RWPE2 (cell line): Measurements from ENCODE around the gene MSI2.
A peak's percentile ranks its signal among the peaks of the same experiment; 100 is the strongest.

ENCODE experiments used
- ATAC-seq: fragments of 200-7000 bp; cut with Tn5 transposase; 3 replicates; pipeline ENCODE4 v1.9.1; 2021; ENCODE audit warnings: low read depth
- DNase-seq: peaks from one replicate; pipeline ENCODE4 v3.0.0-alpha.2; 2020; ENCODE audit warnings: low spot score
- H3K27ac ChIP-seq: fragments of 450-650 bp; 2 replicates; pipeline ENCODE4 v1.5.1; 2017; ENCODE audit warnings: mild to moderate bottlenecking; ENCODE audit not compliant: poor library complexity, severe bottlenecking
- H3K27me3 ChIP-seq: fragments of 250-450 bp; sonication (Bioruptor Pico); 2 replicates; pipeline ENCODE4 v1.5.1; 2021; ENCODE audit warnings: mild to moderate bottlenecking, moderate library complexity; ENCODE audit not compliant: insufficient read depth, poor library complexity, severe bottlenecking
- H3K36me3 ChIP-seq: fragments of 250-450 bp; sonication (Bioruptor Pico); 2 replicates; pipeline ENCODE4 v1.5.1; 2020; ENCODE audit warnings: low read depth, mild to moderate bottlenecking, moderate library complexity
- H3K4me1 ChIP-seq: fragments of 250-450 bp; sonication (Bioruptor Pico); 2 replicates; pipeline ENCODE4 v1.5.1; 2021; ENCODE audit warnings: mild to moderate bottlenecking, moderate library complexity; ENCODE audit not compliant: insufficient read depth, poor library complexity, severe bottlenecking
- H3K4me3 ChIP-seq: fragments of 250-450 bp; sonication (Bioruptor Pico); 2 replicates; pipeline ENCODE4 v1.5.1; 2021; ENCODE audit warnings: mild to moderate bottlenecking, moderate library complexity; ENCODE audit not compliant: severe bottlenecking
- H3K9me3 ChIP-seq: fragments of 250-450 bp; sonication (Bioruptor Pico); 2 replicates; pipeline ENCODE4 v1.5.1; 2021; ENCODE audit warnings: mild to moderate bottlenecking, moderate library complexity; ENCODE audit not compliant: severe bottlenecking
- TF ChIP-seq, protein P1 (sequence below): fragments of 450-650 bp; IDR thresholded peaks from one replicate; pipeline ENCODE4 v1.5.1; 2017; ENCODE audit warnings: mild to moderate bottlenecking, moderate library complexity; ENCODE audit not compliant: poor library complexity, severe bottlenecking

MSI2 gene

DNA sequence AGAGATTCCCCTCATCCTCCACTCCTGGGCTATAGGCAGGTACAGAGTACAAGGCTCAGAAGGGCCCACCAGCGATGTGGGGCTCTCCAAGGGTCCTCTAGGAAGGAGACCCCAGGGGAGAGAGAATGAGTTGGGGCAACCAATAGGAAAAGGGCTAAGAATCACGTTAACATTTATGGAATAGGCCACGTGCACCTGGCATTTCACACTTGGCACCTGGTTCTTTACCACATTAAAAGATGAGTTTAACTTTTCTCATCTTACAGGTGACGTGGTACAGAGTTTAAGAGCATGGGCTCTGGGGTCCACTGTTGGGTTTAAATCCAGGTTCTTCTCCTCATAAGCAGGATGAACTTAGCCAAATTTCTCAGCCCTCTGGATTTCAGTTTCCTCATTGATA is 245.7 kb downstream of the MSI2 start:
- H3K27me3 ChIP-seq = no peaks in the 10 kb centered on the region
- no peaks in the 10 kb centered on the region for H3K9me3 ChIP-seq
- TF ChIP-seq, protein P1, sequence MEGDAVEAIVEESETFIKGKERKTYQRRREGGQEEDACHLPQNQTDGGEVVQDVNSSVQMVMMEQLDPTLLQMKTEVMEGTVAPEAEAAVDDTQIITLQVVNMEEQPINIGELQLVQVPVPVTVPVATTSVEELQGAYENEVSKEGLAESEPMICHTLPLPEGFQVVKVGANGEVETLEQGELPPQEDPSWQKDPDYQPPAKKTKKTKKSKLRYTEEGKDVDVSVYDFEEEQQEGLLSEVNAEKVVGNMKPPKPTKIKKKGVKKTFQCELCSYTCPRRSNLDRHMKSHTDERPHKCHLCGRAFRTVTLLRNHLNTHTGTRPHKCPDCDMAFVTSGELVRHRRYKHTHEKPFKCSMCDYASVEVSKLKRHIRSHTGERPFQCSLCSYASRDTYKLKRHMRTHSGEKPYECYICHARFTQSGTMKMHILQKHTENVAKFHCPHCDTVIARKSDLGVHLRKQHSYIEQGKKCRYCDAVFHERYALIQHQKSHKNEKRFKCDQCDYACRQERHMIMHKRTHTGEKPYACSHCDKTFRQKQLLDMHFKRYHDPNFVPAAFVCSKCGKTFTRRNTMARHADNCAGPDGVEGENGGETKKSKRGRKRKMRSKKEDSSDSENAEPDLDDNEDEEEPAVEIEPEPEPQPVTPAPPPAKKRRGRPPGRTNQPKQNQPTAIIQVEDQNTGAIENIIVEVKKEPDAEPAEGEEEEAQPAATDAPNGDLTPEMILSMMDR = no peak
- no peaks in the 10 kb centered on the region for H3K36me3 ChIP-seq
- H3K4me1 ChIP-seq = no peaks in the 10 kb centered on the region
- ATAC-seq (no peak), DNase-seq (no peak)
- H3K27ac ChIP-seq = no peak overlapping the region
- H3K4me3 ChIP-seq = no peak overlapping the region

DNA sequence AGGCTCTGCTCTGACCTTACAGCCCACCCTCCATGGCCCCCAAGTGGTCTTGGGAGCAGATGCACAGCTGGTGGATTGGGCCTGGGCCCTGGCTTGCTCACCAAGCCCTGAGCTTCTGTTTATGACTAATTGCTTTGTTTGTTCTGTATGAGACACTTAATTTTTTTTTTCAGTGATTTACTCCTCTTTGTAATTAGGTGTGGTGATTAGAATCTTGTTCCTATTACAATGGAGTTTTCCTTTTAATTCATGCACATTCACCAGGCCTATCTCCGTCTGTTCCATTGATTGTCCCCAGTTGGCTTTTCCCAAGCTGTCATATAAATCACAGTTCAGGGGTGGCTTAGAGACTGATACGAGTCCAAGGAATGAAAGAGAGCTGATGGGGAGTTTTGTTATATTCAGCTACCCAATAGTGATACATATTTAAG is 246.5 kb downstream of the MSI2 start:
- TF ChIP-seq, protein P1 = no peak
- Histone ChIP-seq H3K4me3 (no peak overlapping the region), H3K36me3 (no peaks in the 10 kb centered on the region), H3K9me3 (no peaks in the 10 kb centered on the region), H3K4me1 (no peaks in the 10 kb centered on the region), H3K27ac (no peak overlapping the region), H3K27me3 (no peaks in the 10 kb centered on the region)
- DNase-seq (no peak), ATAC-seq (peak; percentile 49; the same call in 1 of the 3 replicates)

DNA sequence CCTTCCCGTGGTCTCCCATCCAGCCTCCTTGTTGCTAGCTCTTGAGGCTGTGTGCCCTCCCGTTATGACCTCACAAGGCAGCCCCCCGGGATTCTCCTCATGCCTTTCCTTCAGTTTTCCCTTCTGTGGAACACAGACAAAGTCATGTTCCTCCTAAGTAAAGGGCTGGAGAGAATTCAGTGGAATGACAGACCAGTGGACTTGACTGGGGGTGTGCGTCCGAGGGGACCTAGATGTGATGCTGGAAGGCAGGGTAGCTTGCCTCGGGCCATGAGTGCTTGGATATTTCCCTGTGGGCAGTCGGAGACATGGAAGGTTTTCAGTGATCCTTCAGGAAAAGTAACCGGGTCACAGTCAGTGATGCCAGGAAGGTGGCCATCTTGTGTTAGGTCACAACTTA is 247.9 kb downstream of the MSI2 start:
- H3K27ac ChIP-seq = no peak overlapping the region
- no peaks in the 10 kb centered on the region for H3K36me3 ChIP-seq
- no peaks in the 10 kb centered on the region for H3K9me3 ChIP-seq
- H3K4me3 ChIP-seq = no peak overlapping the region
- H3K4me1 ChIP-seq = no peaks in the 10 kb centered on the region
- ATAC-seq (no peak), DNase-seq (no peak)
- TF ChIP-seq, protein P1 = no peak
- H3K27me3 ChIP-seq = no peaks in the 10 kb centered on the region

DNA sequence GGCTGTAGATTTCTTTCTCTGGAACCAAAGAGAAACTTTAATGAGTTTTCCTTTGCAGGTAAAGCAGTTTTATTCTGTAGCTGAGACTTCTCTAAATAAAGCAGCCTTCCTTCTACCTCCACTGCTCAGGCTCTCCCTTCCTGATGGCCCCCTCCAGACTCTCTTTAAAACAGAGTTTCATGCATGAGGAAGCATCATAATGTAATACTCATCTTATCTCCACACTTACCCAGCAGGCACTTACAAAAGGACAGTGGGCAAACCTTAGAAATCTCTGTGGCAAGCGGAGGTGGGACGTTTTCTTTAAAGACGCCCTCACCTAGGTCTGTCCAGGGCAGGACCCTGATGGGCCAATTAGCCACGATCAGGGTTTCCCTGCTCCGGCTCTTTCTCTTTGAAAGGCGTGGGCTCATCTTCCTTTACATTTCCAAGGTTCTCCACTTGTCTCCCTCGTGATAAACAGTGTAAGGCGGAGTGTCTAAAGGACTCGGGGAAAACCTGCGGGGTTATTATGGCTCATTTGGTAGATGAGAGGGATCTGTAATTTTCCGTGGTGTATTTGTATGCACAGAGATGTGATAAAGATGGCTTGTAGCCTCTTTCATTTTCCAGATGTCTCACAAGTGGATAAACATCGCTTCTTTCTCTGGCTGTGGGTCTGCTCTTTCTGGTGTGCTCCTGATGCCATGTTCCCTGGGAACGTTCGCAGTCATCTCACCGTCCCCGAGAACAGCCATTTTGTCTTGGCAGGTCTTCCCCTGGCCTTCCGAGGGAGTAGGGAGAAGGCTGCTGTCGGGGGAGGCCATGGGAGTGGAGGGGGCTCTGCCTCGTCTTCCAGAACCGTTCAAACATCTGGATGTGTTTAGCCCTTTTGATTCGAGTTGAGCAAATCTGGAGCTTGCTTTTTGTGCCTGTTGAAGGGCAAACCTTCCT is 249.8 kb downstream of the MSI2 start:
- Histone ChIP-seq H3K4me3 (no peak overlapping the region), H3K27me3 (no peaks in the 10 kb centered on the region), H3K4me1 (no peaks in the 10 kb centered on the region), H3K27ac (no peak overlapping the region), H3K9me3 (no peaks in the 10 kb centered on the region), H3K36me3 (no peaks in the 10 kb centered on the region)
- DNase-seq (no peak), ATAC-seq (no peak)
- TF ChIP-seq, protein P1 = no peak

DNA sequence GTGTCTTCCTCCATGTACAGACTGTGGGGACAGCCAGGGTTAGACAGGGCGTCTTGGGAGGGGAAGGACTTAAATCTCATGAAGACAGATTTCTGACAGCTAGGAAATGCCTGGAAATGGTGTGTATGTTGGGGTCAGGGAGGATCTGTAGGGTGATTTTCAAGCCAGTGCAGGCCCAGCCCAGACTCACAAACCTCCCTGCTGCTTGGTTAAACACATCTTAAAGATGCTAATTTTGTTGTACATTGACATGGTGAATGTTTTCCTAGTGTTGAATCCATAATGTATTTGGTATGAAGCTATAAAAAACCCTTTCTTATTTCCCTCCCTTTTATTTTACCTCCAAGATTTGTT is 250.4 kb downstream of the MSI2 start:
- no peak for ATAC-seq
- no peaks in the 10 kb centered on the region for H3K36me3 ChIP-seq
- DNase-seq = no peak
- H3K9me3 ChIP-seq = no peaks in the 10 kb centered on the region
- H3K27me3 ChIP-seq = no peaks in the 10 kb centered on the region
- no peaks in the 10 kb centered on the region for H3K4me1 ChIP-seq
- H3K27ac ChIP-seq = no peak overlapping the region
- TF ChIP-seq, protein P1 = no peak
- H3K4me3 ChIP-seq = no peak overlapping the region
